Skin epidermis (tissue), 12 donors: ENCODE measurements around the gene FMNL3.
"Not testable (repeated sequence)": the region's sequence is repeated elsewhere in the genome, so short reads cannot be mapped to it uniquely, and the experiment has no call there.

ENCODE experiments used
- H3K27ac ChIP-seq, 21 experiments: fragments of 200-600 bp; sonication (generic) in 11 of 21; one replicate each; pipeline ENCODE4 v1.5.0; 2020; ENCODE audit warnings: mild to moderate bottlenecking in 3 of 21, inconsistent platforms in 2 of 21, moderate library complexity in 2 of 21
- H3K4me3 ChIP-seq, 7 experiments: fragments of 200-600 bp; sonication (generic) in 2 of 7; one replicate each; pipeline ENCODE4 v1.5.0; 2020; ENCODE audit warnings: inconsistent platforms in 2 of 7, mild to moderate bottlenecking in 2 of 7, moderate library complexity in 1 of 7

The FMNL3 gene

GRCh38 chr12:49716553-49716952 lies 9.3 kb upstream of the FMNL3 start:
- no peak overlapping the region for H3K4me3 ChIP-seq
- no peak overlapping the region for H3K27ac ChIP-seq

GRCh38 chr12:49713952-49714351 lies 6.7 kb upstream of the FMNL3 start:
- not testable (repeated sequence) for H3K27ac ChIP-seq, H3K4me3 ChIP-seq

GRCh38 chr12:49708851-49709250 lies 1.6 kb upstream of the FMNL3 start:
- no peak overlapping the region for H3K4me3 ChIP-seq
- no peak overlapping the region for H3K27ac ChIP-seq

- Histone ChIP-seq H3K4me3 (peak overlapping the region in 2 of 7 experiments; percentile 80 to 95), H3K27ac (no peak overlapping the region)
These were observed 575 bp upstream of the FMNL3 start for GRCh38 chr12:49707812-49708147.

GRCh38 chr12:49706351-49707127 lies 666 bp downstream of the FMNL3 start:
- H3K27ac ChIP-seq, result peak overlapping the region; percentile 59 to 98 (median 93)
- H3K4me3 ChIP-seq, result peak overlapping the region; percentile 64 to 95 (median 87)

- peak overlapping the region; percentile 64 to 95 (median 87) for H3K4me3 ChIP-seq
- H3K27ac ChIP-seq, result peak overlapping the region in 19 of 21 experiments; percentile 9 to 98 (median 93)
These were observed 1.6 kb downstream of the FMNL3 start for GRCh38 chr12:49705479-49706134.

- H3K4me3 ChIP-seq, result no peak overlapping the region
- H3K27ac ChIP-seq, result peak overlapping the region in 12 of 21 experiments; percentile 13 to 97 (median 47)
These were observed 3.5 kb downstream of the FMNL3 start for GRCh38 chr12:49703647-49704137.

GRCh38 chr12:49702676-49703215 lies 4.5 kb downstream of the FMNL3 start:
- no peak overlapping the region for H3K4me3 ChIP-seq
- peak overlapping the region in 13 of 21 experiments; percentile 9 to 97 (median 56) for H3K27ac ChIP-seq

GRCh38 chr12:49702009-49702408 lies 5.2 kb downstream of the FMNL3 start:
- peak overlapping the region in 2 of 21 experiments; percentile 95 for H3K27ac ChIP-seq
- no peak overlapping the region for H3K4me3 ChIP-seq

- H3K27ac ChIP-seq, result peak overlapping the region in 19 of 21 experiments; percentile 11 to 76 (median 54)
- H3K4me3 ChIP-seq, result no peak overlapping the region
These were observed 8.3 kb downstream of the FMNL3 start for GRCh38 chr12:49698619-49699545.

- Histone ChIP-seq H3K4me3 (no peak overlapping the region), H3K27ac (peak overlapping the region in 2 of 21 experiments; percentile 69 to 76)
These were observed 9.4 kb downstream of the FMNL3 start for GRCh38 chr12:49697808-49698207.

GRCh38 chr12:49696723-49697122 lies 10.5 kb downstream of the FMNL3 start:
- H3K27ac ChIP-seq, result peak overlapping the region in 1 of 21 experiments; percentile 6

GRCh38 chr12:49693931-49694444 lies 13.2 kb downstream of the FMNL3 start:
- H3K4me3 ChIP-seq, result no peak overlapping the region
- no peak overlapping the region for H3K27ac ChIP-seq

More at GRCh38 chr12:49696723-49697122, 10.5 kb downstream of the FMNL3 start:
- no peak overlapping the region for H3K4me3 ChIP-seq

- Histone ChIP-seq H3K27ac (no peak overlapping the region), H3K4me3 (no peak overlapping the region)
These were observed 14.4 kb downstream of the FMNL3 start for GRCh38 chr12:49692851-49693250.

- H3K27ac ChIP-seq, result peak overlapping the region in 1 of 21 experiments; percentile 14
- H3K4me3 ChIP-seq, result no peak overlapping the region
These were observed 17.4 kb downstream of the FMNL3 start for GRCh38 chr12:49689785-49690184.

- Histone ChIP-seq H3K27ac (peak overlapping the region in 1 of 21 experiments; percentile 14), H3K4me3 (no peak overlapping the region)
These were observed 18.0 kb downstream of the FMNL3 start for GRCh38 chr12:49689237-49689636.

- no peak overlapping the region for H3K4me3 ChIP-seq
- H3K27ac ChIP-seq, result no peak overlapping the region
These were observed 19.3 kb downstream of the FMNL3 start for GRCh38 chr12:49687941-49688340.

- Histone ChIP-seq H3K4me3 (no peak overlapping the region), H3K27ac (no peak overlapping the region)
These were observed 22.8 kb downstream of the FMNL3 start for GRCh38 chr12:49684310-49684854.
